Hypothalamus (tissue), 51 donors: ENCODE measurements around the gene NRG4.
"Not testable (repeated sequence)": the region's sequence is repeated elsewhere in the genome, so short reads cannot be mapped to it uniquely, and the experiment has no call there.

Experiments used
- DNase-seq, 51 donors: peaks; one replicate each; lab custom pipeline; 2025; lab: John Stamatoyannopoulos, UW

NRG4 gene

DNA sequence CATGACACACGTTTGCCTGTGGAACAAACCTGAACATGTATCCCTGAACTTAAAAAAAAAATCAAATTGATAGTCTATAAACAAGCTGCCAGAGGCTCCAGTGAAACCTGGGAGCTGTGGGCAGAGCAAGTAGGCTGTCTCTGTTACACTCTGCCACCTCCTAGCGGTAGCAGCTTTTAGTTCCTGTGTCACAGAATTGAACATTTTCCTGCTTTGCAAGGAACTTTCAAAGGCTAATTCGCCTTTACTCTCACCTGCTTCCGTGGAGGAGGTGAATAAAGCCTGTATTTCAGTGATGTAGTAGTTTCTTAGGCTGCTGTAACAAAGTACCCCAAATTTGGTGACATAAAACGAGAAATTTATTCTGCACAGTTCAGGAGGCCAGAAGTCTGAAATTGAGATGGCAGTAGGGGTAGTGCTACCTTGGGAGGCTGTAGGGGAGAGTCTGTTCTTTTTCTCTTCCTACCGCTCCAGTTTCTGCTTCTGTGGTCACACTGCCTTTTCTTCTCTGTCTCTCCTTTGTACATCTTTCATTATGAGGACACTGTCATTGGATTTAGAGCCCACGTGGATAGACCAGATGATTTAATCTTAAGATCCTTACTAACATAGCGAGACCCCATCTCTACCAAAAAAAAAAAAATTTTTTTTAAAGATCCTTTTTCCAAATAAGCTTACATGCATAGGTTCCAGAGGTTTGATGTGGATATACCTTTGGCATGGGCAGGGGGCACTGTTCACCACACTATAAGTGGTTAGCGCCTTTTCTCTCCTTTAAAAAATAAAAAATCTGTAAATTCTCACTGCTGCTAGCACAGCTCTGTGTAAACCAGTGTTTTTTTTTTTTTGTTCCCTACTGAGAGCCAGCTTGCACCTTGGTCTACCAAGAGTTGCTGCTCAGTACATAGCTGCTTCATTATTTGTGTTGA, 83.3 kb downstream of the NRG4 start:
- DNase-seq = no peak

DNA sequence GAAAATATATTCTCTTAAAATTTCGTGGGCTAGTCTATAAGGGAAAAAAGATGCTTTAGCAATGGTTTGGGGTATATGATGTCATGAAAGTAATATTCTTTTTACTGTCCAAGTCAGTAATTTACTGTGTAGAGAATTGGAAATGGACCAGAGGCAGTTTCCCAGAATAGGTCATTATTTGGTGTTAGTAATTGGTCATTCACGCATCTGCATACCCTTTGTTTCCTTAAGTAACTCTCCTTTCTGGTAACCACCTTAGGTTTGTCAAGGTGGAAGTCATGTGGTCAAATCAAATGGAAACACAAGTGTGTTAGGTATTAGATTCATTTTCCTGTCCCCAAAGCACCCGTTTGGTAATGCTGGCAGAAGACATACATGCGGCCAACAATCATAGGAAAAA, 84.6 kb downstream of the NRG4 start:
- no peak for DNase-seq

DNA sequence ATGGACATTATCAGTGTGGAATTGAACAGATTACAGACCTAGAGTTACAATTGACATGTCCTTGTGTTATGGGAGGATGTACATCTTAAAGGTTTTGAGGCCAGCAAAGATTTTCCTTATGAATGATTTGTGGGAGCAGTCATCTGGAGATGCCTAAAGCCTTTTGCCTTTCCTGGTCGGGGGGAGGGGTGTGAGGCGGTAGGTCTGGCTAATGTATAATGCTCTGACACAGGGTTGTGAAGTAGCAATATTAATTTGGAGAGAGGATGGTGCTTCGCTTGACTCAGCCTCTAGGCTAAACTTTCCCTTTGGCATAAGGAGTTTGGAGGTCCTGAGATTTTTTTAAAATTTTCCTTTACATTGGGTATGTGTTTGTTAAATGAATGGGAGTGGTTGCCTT, 85.3 kb downstream of the NRG4 start:
- DNase-seq = no peak

DNA sequence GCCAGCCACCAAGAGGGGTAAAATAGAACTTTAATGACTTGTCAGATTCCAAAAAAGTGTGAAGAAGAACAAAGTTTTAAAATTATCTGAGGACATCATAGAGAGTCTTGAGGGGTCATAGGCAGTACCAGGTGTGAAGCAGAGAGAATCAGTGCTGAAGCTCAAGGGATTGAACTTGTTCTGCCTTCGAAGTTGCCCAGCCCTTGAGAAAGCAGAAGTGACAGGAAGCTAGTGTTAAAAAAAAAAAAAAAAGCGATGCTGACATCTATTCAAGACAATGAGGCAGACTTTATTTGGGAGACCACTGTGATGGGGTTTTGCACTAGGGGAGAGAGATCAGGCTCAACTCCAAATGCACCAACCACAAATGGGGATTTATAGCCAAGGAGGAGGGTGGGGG, 86.8 kb downstream of the NRG4 start:
- DNase-seq = no peak

DNA sequence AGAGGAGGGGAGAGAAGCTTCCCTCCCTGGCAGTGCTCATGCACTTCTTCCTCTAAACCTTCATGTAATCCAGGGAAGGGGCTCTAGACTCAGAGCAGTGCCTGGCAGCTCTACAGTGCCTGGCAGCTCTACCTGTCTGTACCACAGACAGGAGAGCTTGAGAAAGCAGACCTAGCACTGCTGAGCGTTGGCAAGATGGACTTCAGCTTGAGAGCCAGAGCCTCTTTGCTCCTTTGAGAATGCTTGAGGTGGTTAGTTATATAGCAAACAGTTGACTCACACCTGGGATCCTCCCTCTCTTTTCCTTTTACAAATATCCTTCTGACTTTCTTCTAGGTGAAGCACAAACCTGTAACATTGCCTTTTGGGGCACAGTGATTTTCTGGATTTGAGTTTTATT, 87.6 kb downstream of the NRG4 start:
- DNase-seq = no peak

DNA sequence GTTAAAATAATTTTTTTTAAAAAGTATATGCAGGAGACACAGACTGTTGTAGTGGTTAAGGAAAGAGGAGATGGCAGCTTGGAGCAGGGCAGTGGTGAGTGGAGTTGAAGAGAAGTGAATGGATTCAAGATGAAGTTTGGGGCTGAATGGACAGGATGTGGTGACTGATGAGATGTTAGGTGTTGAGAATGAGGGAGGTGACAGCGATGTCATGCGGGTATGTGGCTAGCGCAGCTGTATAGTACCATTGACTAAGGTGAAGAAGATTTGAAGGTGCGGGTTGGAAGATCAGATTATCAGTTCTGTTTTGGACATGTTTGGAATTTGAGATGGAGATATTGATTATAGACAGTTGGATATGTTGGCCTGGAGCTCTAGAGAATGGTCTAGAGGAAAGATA, 88.5 kb downstream of the NRG4 start:
- no peak for DNase-seq

DNA sequence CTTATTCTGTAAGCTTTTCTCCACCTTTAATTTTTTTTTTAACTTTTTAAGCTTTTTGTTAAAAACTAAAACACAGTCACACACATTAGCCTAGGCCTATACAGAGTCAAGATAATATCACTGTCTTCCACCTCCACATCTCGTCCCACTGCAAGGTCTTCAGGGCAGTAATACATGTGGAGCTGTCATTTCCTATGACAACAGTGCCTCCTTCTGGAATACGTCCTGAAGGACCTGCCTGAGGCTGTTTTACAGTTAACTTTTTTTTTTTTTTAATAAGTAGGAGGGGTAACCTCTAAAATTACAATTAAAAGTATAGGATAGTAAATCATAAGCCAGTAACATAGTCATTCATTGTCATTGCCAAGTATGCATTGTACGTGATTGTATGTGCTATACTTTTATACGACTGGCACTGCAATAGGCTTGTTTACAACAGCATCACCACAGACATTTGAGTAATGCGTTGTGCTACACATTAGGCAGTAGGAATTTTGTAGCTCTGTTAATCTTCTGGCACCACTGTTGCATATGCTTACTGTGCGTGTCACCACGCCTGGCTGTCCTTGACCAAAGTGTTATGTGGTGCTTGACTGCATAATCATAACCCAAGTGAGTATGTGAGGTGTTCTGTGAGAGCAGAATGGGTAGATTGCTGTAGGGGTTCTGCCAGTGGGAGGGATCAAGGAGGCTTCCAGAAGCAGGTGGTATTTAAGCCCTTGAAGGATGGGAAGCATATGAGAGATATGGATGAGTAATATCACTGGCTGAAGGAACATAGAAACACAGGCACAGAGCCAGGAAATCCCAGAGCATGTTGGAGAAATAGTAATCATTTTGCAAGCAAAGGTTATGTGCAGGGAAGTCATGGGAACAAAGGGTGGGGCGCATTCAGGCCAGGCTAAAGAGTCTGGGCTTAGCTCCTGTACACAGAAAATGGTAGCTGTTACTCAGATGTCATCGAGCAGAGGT, 90.2 kb downstream of the NRG4 start:
- no peak for DNase-seq

DNA sequence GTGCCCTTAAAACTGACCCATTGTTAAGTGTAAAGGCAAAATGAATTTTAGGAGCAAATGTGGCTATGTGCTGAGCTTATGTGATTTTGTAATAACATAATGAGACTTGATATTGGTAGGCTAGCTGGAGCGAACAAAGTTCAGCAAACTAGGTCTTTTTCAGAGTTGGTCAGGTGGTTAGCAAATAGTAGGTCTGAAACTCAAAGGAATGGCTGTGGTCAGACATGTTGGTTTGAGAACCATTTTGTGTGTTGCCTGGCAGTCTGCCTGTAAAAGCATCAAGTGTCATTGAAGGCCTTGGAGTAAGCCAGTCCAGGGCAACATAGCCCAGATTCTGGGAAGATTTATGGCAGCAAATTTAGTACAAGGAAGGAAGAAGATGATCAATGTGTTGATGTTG, 92.1 kb downstream of the NRG4 start:
- no peak for DNase-seq

DNA sequence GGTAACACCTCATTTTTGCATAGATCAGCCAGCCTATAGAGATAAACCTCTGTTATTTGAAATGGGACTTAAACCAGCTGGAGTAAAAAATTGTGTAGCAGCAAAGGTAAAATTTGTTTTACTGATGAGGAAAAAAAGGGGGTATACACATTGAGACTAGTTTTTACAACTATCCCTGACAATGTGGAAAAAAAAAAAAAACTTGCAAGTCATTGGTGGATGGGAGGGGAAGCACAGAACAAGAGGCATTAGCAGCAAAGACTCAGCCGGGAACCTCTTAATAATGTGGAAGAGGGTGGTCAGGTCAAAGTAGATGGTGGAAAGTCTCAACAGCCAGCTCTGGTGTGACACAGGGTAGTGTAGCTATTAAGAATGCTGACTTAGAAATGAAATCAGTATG, 94.1 kb downstream of the NRG4 start:
- no peak for DNase-seq

DNA sequence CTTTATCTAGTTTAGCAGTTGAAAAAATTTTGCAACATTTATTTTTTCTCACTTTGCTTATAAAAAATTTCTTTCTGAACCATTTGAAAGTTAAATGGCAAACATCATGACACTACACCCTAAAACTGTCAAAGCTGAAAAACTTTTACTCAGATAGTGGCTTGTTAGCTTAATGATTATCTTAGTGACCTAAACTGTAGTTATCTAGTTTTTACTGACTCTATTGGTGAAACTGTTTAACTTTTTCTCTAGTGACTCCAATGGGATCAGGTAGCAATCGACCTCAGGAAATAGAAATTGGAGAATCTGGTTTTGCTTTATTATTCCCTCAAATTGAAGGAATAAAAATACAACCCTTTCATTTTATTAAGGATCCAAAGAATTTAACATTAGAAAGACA, 95.2 kb downstream of the NRG4 start:
- DNase-seq = no peak

DNA sequence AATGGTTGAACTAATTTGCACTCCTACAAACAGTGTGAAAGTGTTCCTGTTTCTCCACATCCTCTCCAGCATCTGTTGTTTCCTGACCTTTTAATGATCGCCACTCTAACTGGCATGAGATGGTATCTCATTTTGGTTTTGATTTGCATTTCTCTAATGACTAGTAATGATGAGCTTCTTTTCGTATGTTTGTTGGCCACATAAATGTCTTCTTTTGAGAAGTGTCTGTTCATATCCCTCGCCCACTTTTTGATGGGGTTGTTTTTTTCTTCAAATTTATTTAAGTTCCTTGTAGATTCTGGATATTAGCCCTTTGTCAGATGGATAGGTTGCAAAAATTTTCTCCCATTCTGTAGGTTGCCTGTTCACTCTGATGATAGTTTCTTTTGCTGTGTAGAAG, 101.9 kb downstream of the NRG4 start:
- DNase-seq = not testable (repeated sequence)

DNA sequence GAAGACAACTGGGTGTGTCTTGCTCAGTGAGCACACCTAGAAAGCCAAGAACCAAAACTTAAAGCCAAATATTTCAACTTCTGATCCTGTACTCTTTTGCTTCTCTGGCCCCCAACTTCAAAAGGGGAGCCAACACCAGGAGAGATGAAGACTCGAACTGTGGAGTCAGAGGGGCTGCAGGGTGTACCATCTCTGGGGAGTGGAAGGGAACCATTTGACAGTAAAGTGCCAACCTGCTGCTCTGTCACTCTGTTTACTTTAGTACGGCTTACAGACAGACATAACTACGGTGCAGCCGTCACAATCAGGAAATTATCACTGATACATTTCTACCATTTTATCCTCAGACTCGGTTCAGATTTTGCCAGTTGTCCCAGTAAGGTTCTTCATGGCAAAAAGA, 107.0 kb downstream of the NRG4 start:
- no peak for DNase-seq

DNA sequence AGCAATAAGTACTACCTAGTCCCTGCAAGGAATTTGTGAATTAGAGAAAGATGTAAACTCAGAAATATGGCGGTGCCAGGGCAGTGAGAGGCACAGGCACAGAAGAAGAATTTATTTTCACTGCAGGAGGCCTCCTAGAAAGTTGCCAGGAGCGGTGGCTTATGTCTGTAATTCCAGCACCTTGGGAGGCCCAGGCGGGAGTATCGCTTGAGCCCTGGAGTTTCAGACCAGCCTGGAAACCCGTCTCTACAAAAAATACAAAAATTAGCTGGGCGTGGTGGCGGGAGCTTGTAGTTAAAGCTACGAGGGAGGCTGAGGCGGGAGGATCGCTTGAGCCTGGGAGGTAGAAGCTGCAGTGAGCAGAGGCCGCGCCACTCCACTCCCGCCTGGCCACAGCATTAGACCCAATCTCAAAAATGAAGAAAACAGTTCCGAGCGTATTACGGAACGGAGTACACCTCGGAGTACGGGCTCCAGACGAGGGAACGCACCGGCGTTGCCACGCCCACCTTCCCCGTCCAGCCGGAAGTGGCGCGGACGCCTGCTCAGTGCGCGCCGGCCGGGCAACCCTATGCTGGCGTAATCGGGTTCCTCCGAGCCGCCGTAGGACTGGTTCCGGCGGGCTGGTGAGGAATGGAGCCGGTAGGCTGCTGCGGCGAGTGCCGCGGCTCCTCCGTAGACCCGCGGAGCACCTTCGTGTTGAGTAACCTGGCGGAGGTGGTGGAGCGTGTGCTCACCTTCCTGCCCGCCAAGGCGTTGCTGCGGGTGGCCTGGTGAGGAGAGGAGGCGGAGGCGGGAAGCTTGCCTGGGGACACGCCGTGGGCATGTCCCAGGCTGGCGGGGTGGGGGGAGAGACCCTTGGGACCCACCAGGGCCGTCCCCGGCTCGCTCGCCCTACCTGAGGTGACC, 108.6 kb downstream of the NRG4 start, which contains the start of gene FBXO22:
Gene FBXO22, plus strand, starts transcription at position 548 of the 909 bp plus-strand sequence. Its CDS starts 86 bp downstream, at position 634.
- peak; percentile 31 to 91 (median 77) for DNase-seq

DNA sequence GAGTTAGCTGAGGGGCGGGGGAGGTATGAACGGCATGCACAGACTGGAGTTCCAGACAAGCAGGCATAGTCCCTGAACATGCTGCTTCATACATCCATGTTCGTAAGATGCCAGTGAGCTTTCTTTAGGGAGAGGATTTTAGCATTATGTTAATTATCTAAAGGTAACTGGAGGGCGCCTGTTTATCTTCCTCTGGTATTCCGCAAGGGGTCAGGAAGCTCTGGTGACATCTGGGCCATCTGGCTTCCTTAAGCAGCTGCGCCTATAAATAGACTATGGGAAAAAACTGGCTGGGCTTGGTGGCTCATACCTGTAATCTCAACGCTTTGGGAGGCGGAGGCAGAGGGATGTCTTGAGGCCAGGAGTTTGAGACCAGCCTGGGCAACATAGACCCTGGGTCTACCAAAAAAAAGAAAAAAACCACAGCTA, 110.1 kb downstream of the NRG4 start:
- no peak for DNase-seq

DNA sequence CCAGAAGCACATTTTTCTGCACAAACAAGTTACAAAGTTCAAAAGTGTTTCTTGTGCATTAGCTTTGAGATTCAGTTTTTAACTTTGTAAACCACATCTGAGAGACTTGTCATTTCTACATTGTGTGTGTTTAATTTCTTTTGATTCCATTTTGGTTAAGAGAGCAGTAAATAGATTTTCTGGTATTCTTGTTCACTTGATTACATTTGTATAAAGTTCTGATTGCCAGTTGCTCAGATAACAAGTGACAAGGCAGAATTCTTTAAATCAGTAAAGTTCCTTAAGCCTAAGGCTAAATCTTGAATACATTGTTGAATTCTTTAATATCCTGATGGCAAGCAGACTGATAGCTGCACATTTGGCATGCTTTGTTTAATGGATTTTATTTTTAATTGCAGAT, 111.6 kb downstream of the NRG4 start:
- DNase-seq = no peak

DNA sequence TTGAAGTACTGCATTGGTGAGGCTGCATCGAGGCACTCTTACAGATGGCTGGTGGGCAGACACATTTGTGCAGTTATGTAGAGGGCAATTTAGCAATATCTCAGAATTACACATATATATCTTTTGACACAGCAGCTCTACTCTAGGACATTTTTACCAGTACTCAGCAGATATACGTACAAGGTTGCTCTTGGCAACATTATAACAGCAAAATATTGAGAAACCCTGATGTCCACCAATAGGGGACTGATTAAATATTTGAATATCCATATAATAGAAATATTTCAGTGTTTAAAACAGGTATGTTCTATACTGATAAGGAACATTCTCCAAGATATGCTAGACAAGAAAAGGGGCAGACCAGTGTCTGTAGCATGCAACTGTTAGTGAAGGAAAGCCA, 116.5 kb downstream of the NRG4 start:
- no peak for DNase-seq

DNA sequence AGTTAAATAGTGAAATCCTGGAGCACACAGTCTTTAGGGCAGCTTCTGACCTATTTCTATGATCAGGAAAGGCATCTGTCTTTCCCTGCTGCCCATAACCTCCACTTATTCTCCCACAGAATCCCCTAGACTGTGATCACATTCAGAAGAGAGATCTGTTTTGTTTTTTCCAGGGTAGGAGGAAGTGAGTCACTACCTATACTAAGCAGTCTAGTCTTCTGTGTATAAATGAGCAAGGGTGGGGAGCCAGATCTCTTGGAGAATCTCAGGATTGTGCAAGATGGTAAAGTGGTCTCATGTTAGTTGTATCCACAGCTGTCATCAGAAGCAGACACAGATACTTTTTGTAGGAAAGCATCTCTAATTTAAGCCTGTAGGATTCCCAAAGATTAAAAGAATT, 120.3 kb downstream of the NRG4 start:
- DNase-seq = no peak
